Measurements from ENCODE around the gene MIGA1. TPM values are rescaled to one million over a fixed set of nuclear protein-coding genes. Genes with fewer than 3 reads are reported as not detected.
"Not testable (repeated sequence)": the region's sequence is repeated elsewhere in the genome, so short reads cannot be mapped to it uniquely, and the experiment has no call there.

Gene MIGA1
- total RNA-seq, 1 donor: 4.6 TPM

GRCh38 chr1:77797991-77798390, 18.5 kb downstream of the MIGA1 start:
- no peak for DNase-seq (ENCODE audit: low read depth in 2 of 3, low spot score in 2 of 3)

DNA sequence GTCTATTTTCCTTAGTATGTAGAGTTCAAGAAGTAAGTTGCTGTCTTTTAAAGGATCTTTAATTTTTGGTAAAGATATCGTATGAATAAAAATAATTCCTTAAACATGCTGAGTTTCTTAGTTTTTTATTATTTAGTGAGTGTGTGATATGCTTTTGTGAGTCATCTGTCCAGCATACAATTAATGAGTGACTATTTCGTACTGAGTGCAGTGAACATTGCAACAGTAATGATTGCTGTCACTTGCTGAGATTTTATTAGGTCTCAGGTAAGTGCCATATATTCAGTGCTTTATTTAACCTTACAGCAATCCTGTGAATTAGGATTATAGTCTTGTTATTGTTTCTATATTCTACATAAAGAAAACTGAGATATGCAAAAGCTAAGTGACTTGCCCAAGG, 22.6 kb downstream of the MIGA1 start:
- DNase-seq (ENCODE audit: low read depth in 2 of 3, low spot score in 2 of 3): no peak

DNA sequence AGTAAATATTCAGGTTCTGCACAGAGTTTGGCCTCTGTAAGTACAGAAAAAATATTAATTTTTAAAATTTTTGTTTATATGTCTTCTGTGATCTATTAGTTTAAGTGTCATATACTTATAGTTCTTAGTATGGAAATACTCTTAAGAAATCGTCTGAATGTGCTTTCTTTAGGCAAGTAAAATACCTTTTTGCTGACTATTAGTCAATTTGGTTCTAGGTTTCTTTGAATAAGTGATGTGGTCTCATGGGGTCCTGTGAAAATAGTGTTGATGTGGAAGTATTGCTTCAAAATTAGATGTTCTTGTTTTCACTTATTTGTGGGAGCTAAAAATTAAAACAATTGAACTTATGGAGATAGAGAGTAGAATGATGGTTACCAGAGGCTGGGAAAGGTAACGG, 23.9 kb downstream of the MIGA1 start:
- DNase-seq (ENCODE audit: low read depth in 2 of 3, low spot score in 2 of 3): no peak

- not testable (repeated sequence) for DNase-seq (ENCODE audit: low read depth in 2 of 3, low spot score in 2 of 3)
Observed at GRCh38 chr1:77809787-77810462, 30.5 kb downstream of the MIGA1 start.

- DNase-seq (ENCODE audit: low read depth in 2 of 3, low spot score in 2 of 3): not testable (repeated sequence)
Observed at GRCh38 chr1:77811589-77811988, 32.1 kb downstream of the MIGA1 start.

DNA sequence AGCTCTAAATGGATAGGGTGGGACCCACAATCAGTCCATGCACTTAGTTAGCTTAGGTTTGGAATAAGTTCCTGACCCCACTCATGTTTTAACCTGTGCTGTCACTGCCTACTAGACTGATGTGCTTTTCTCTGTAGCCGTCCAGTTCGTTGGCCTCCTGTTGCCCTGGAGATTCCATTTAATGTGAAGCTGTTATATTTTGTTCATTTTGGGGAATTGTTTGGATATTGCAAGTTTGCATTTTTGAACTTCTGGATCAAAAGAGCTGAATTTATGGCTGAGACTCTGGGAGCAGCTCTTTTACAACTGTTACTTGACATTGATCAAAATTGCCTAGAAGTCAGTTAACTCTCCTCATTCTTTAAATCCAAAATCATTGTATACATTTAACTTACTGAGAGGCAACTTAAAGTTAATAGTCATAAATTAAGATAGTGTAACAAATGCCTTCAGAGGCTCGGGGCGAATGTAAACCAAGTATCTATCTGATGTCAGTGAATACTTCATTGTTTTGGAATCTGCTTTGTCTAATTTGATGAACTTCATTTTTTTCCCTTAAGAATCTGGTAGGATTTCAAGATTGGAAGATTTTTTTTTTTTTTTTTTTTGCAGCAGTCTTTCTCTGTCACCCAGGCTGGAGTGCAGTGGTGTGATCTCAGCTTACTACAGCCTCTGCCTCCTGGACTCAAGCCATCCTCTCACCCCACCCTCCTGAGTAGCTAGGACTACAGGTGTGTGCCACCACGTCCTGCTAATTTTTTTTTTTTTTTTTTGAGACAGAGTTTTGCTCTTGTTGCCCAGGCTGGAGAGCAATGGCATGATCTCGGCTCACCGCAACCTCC, 38.1 kb downstream of the MIGA1 start:
- no peak for DNase-seq (ENCODE audit: low read depth in 2 of 3, low spot score in 2 of 3)

DNA sequence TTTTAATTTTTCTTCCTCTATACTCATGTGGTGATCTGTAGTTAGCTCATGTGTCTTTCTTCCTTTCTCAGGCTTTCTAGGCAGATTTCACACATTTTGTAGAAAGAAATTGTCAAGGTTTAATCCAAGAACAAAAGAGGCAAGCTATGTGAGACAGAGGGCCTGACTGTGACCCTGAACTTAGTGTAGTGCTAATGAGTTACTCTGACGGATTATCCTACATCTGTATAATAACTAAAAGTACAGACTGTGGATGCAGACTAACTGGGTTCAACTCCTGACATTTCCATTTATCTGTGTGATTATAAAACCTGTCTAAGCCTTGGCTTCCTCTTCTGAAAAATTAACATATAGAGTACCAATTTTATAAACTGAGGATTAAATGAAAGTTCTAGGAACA, 40.7 kb downstream of the MIGA1 start:
- DNase-seq (ENCODE audit: low read depth in 2 of 3, low spot score in 2 of 3): no peak

- no peak for DNase-seq (ENCODE audit: low read depth in 2 of 3, low spot score in 2 of 3)
Observed at GRCh38 chr1:77824079-77824478, 44.6 kb downstream of the MIGA1 start.

DNA sequence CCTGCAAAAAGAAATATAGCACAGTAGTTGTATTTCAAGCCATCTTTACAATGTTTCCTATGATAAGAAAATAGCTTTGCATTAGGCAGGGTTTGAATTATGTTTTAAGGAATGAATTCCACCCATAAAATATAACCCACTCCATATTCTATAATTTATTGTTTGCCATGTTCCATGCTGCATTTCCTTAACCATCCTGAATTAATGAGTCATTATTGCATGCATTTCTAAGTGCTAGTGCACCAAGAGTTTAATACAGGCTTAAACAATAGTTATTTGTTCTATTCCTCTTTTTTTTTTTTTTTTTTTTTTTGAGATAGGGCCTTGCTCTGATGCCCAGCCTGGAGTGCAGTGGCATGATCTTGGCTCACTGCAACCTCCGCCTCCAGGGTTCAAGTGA, 45.2 kb downstream of the MIGA1 start:
- no peak for DNase-seq (ENCODE audit: low read depth in 2 of 3, low spot score in 2 of 3)

DNA sequence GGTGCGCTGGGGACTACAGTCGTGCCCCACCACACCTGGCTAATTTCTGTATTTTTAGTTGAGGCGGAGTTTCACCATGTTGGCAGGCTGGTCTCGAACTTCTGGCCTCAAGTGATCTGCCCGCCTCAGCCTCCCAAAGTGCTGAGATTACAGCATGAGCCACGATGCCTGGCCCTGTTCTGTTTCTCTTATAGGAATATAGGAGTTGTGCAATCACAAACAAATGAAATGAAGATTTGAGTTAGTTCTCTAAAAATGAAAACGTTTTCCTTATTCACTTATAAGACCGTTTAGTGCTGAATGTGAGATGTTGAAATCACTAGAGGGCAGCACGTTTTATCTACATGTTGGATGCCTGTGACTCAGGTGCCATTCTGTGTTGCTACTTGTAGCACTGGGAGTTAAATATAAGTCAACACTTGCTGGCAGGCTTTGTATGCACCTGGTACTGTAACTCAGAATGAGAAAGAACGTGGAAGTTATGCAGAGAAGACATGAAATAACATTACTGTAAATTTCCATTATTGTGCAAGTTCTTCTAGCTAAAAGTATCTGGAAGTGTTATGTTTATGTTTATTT, 45.8 kb downstream of the MIGA1 start:
- peak in 2 of 3 donors; percentile 58 to 74 for DNase-seq (ENCODE audit: low read depth in 2 of 3, low spot score in 2 of 3)

- DNase-seq (ENCODE audit: low read depth in 2 of 3, low spot score in 2 of 3): not testable (repeated sequence)
Observed at GRCh38 chr1:77826851-77827250, 47.4 kb downstream of the MIGA1 start.

DNA sequence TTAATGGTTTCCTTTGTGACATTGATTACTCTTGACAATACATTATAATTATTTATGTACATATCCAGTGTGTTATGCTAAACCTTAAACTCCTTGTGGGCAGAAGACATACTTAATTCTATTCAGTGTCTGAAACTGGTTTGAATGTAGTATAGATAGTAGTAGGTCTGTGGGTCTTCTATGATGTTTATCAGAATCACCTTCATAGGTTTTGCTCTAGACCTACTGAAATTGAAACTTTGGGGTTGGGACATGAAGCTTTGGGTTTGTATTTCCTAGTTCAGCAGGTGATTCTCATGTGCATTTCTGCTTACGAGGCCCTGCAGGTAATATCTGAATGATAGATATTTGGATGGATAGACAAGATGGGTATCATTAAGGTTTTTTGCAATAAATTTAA, 48.6 kb downstream of the MIGA1 start:
- DNase-seq (ENCODE audit: low read depth in 2 of 3, low spot score in 2 of 3): no peak

GRCh38 chr1:77829851-77830250, 50.4 kb downstream of the MIGA1 start:
- DNase-seq (ENCODE audit: low read depth in 2 of 3, low spot score in 2 of 3): no peak

- DNase-seq (ENCODE audit: low read depth in 2 of 3, low spot score in 2 of 3): no peak
Observed at GRCh38 chr1:77830946-77831345, 51.5 kb downstream of the MIGA1 start.

- no peak for DNase-seq (ENCODE audit: low read depth in 2 of 3, low spot score in 2 of 3)
Observed at GRCh38 chr1:77831566-77831965, 52.1 kb downstream of the MIGA1 start.

DNA sequence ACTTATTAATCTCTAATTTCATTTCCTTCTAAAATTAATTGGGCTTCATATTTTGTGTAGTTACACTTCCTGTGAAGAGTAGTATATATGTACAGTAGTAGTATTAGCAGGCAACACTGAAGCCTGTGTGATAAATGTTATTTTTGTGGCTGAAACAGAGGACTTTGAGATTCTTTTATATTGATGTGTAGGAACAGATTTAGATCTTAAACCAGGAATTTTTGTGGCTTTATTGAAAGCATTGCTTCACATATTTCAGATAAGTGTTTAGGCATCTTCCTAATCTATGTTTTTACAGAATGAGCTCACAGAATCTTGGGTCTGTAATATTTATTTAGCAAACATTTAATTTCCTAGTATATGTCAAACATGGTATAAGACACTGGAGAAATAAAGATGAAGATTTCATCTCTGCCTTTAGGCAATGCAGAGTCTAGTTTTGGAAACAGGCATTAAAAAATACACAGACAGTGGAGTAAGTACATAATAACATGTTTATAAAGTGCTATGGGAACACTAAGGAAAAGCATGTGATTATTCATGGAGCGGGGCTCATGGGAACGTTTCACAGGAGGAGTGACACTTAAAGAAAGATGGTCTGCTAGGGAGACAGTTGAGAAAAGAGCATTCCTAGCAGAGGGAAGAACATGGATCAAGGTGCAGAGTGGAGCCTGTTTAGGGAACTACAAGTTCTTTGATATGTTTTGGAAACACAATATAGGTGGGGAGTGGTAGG, 52.7 kb downstream of the MIGA1 start:
- DNase-seq (ENCODE audit: low read depth in 2 of 3, low spot score in 2 of 3): no peak

DNA sequence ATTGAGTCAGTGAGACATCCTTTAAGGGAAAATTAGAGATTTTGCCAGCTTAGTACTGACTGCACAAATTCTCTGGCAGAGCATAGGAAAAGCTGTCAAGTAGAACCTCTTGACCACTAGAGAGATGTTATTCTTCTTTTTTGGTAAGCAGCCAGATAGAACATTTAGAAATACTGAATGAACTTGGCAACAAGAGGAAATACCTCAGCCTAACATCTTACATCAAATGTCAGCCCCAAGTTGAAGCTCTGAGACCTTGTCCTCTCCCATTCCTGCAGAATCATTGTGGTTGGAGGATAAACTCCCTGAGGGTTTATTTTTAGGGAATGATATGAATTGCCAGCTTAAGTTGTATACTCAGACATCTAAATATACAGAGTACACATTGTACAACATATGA, 53.5 kb downstream of the MIGA1 start:
- DNase-seq (ENCODE audit: low read depth in 2 of 3, low spot score in 2 of 3): no peak

DNA sequence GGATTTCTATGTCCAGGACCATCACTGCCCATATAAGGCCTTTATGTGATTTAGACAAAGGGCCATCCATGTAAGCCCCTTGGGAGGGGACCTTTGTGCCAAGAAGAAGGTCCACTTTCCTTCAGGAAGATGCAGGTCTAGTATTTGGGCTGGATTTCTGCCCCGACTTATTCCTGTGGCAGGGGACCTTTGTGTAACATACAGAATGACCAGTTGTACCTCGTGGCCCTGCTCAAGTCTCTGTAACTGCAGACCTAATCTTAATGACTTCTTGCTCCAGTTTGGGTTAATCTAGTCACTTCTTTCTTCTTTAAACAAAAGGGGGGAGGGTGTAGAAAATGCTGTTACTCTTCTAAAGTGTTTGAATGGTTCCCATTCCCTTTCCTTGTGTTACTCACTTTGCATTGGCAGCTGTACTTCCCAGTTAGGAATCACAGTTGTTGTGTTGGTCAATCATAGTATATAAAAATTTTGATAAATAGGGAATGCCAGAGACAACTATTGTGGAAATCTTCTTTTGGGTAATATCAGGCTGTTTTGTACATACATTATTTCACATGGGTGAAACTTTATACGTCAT, 54.2 kb downstream of the MIGA1 start:
- DNase-seq (ENCODE audit: low read depth in 2 of 3, low spot score in 2 of 3): no peak

- DNase-seq (ENCODE audit: low read depth in 2 of 3, low spot score in 2 of 3): no peak
Observed at GRCh38 chr1:77834771-77835334, 55.4 kb downstream of the MIGA1 start.

- DNase-seq (ENCODE audit: low read depth in 2 of 3, low spot score in 2 of 3): no peak
Observed at GRCh38 chr1:77841574-77841973, 62.1 kb downstream of the MIGA1 start.
